AG09319 (cell line): ENCODE data around the gene FBXL7.

Source experiments
- DNase-seq: peaks from one replicate; pipeline ENCODE4 v3.0.0-alpha.2; 2010; ENCODE audit warnings: low read depth; ENCODE audit errors: extremely low read depth
- TF ChIP-seq, protein P1 (sequence below): IDR thresholded peaks from 2 replicates; pipeline ENCODE4 v1.5.1; 2011; ENCODE audit warnings: low read depth, mild to moderate bottlenecking, inconsistent platforms, low read length, moderate library complexity

The FBXL7 gene

DNA sequence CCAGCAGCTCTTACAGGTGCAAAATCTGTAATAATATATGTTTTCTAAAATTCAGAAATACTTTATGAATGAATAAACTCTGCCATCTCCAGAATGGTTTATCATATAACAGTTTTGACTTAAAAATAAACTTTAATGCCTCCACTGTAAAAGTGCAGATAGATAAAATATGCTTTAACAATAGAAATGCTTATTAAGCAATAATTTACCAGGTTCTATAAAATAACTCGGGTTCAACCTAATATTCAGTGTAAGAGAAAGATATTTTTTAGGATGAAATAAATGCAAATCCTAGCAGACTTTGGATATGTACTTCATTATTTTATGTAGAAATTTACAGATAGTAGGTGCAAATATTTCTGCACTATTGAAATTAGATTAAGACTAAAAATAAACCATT is 74.1 kb downstream of the FBXL7 start:
- no peak for DNase-seq
- TF ChIP-seq, protein P1, sequence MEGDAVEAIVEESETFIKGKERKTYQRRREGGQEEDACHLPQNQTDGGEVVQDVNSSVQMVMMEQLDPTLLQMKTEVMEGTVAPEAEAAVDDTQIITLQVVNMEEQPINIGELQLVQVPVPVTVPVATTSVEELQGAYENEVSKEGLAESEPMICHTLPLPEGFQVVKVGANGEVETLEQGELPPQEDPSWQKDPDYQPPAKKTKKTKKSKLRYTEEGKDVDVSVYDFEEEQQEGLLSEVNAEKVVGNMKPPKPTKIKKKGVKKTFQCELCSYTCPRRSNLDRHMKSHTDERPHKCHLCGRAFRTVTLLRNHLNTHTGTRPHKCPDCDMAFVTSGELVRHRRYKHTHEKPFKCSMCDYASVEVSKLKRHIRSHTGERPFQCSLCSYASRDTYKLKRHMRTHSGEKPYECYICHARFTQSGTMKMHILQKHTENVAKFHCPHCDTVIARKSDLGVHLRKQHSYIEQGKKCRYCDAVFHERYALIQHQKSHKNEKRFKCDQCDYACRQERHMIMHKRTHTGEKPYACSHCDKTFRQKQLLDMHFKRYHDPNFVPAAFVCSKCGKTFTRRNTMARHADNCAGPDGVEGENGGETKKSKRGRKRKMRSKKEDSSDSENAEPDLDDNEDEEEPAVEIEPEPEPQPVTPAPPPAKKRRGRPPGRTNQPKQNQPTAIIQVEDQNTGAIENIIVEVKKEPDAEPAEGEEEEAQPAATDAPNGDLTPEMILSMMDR: no peak

DNA sequence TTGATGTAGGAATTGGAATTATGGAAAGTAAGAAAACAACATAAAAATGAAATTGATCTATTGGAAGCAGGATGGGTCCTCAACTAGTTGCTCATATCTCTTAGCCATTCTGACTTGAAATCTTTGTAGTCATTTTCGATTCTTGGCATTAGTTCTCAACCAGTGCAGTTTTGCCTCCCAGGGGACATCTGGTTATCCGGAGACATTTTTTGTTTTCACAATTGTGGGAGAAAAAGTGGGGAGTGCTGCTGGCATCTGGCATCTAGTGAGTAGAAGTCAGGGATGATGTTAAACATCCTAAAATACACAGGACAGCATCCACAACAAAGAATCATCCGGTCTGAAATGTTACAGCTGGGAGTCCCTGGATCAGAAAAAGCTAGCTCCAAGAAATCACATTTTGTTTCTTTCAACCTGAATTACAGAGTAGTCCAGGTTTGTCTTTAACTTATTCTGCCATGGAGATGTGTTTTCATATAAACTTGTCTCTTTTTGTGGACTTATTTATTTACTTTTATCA is 74.9 kb downstream of the FBXL7 start:
- DNase-seq: no peak
- TF ChIP-seq, protein P1: no peak

DNA sequence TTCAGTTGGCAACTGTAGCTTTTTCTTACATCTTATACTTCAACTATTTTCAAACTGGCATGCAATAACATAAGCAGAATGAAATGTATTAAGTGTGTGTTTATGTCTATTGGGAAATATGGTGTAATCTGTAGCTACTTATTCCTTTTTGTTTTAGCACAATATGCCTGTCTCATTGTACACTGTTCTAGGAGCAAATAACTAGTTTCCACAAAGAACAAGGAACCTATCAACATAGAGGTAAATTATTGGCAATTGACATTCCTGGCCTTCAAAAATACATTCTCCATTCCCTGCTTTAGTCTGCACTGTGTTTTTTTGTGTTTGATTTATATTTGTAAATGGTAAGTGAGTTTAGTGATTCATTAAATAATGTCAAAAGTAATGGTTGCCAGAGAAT is 75.7 kb downstream of the FBXL7 start:
- TF ChIP-seq, protein P1: no peak
- DNase-seq: no peak

DNA sequence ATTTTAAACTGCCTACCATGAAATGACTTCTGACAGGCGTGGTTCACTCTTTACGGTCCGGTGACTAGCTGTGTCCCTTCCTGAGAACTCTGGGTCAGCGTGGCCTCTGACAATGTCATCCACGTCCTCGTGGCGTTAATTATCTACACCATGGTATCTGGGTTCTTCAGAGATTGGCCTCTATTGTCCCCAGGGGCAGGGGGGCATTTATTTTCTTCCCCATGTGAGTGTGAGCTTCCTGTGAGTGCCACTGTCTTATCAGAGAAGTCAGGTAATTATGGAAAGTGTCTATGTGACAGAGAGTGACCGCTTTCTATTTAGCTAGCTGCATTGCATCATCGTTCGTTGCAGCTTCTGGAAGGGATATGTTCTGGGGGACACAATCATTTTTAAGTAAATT is 77.2 kb downstream of the FBXL7 start:
- no peak for DNase-seq
- TF ChIP-seq, protein P1: no peak

DNA sequence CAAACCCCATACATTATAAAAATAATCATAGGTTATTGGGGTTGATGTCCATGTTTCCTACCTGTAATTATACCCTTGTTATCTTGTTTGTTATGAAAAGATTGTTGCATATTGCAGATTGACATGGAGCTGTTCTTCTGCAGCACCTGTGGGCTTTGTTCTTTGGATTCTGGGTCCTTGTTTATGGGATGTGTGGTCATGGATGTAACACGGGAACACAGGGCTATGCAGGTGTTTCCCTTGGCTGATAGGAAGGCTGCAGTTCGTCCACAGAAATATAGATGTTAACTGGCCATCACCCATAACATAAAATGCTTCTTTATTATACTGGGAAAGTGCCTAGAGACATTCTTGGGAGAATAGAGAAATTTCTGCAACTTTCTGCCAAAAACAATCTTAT is 77.9 kb downstream of the FBXL7 start:
- TF ChIP-seq, protein P1: no peak

DNA sequence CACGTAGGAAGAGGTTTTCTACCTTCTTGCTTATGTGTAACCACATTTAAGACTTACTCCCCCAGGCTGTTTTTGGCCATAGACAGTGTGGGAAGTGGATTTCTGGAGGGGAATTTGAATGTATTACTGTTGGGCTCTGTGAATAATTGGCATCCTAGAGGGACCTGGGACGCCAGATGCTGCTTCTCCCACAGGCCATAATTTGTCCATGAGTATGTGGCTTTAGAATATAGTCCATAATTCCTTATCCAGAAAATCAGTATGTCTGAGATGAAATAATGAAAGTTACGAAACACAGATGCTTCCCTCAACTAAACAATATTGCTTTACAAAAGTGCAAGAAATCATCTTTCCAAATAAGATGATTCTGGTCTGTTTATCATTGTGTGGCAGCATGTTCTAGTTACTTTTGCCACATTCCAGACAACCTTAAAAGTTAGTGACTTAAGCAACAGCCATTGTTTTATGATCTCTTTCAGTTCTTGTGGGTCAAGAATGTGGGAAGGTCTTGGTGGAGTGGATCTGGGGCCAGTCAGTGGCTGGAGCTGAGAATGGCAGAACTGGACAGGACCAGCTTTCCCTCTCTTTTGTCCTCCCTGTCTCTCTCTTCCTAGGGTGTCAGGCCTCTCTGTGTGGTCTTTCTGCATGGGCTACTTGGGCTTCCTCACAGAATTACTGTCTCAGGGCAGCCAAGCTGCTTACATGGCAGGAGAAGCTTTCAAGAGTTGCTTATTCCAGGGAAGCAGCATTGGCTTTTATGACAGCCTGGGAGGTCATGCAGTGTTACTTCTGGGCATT is 79.4 kb downstream of the FBXL7 start:
- no peak for DNase-seq
- TF ChIP-seq, protein P1: no peak

More for the DNA sequence above, 77.9 kb downstream of the FBXL7 start:
- DNase-seq: no peak

DNA sequence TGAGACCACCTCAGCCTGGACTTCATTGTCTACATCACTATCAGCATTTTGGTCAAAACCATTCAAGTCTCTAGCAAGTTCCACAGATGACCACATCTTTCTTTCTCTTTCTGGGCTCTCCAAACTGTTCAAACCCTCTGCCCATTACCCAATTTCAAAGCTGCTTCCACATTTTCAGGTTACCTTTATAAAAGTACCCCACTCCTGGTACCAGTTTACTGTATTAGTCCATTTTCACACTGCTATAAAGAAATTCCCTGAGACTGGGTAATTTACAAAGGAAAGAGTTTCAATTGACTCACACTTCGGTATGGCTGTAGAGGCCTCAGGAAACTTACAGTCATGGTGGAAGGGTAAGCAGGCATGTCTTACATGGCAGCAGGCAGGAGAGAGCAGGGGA is 84.5 kb downstream of the FBXL7 start:
- no peak for DNase-seq
- TF ChIP-seq, protein P1: no peak
